ENCODE measurements around the gene ARMC2. TPM values are rescaled to one million over a fixed set of nuclear protein-coding genes. Genes with fewer than 3 reads are reported as not detected.

Gene ARMC2
- total RNA-seq, 2 experiments from 2014 or later, result 10.3 to 10.9 TPM

GRCh38 chr6:108836061-108836460, 12.2 kb upstream of the ARMC2 start:
- Mint-ChIP-seq H3K9me3 (ENCODE audit: insufficient read depth) (no peaks in the 10 kb centered on the region), H3K4me3 (no peak overlapping the region), H3K27ac (peak overlapping the region; percentile 25), H3K4me1 (ENCODE audit: low read depth) (peaks cover 45% of the 10 kb centered on the region), H3K27me3 (ENCODE audit: low read depth) (peaks cover 12% of the 10 kb centered on the region), H3K36me3 (ENCODE audit: low read depth) (no peaks in the 10 kb centered on the region)
- DNase-seq (no peak), ATAC-seq (no peak)
- POLR2A ChIA-PET, result no interaction called here
- CTCF ChIA-PET, result interaction anchor here (0.6 to 5.8 kb wide), 34 partner anchors 10 to 311 kb away, joined by 3 to 49 read pairs (median 3); partner anchors contain the start of gene ARMC2

- ChIA-PET CTCF (interaction anchor here (0.6 to 5.8 kb wide), 11 partner anchors 9 to 291 kb away, joined by 3 to 49 read pairs (median 4); partner anchors contain the start of gene ARMC2), POLR2A (interaction anchor here (0.6 kb wide), 1 partner anchor 212 kb away, joined by 4 read pairs; no protein-coding TSS in a partner anchor)
- peaks cover 45% of the 10 kb centered on the region for H3K4me1 Mint-ChIP-seq (ENCODE audit: low read depth)
- H3K36me3 Mint-ChIP-seq (ENCODE audit: low read depth), result no peaks in the 10 kb centered on the region
- H3K9me3 Mint-ChIP-seq (ENCODE audit: insufficient read depth), result no peaks in the 10 kb centered on the region
- peak overlapping the region; percentile 65 for H3K27ac Mint-ChIP-seq
- DNase-seq, result no peak
- peaks cover 4% of the 10 kb centered on the region for H3K27me3 Mint-ChIP-seq (ENCODE audit: low read depth)
- ATAC-seq, result peak; percentile 45
- peak overlapping the region; percentile 37 for H3K4me3 Mint-ChIP-seq
These were observed 10.8 kb upstream of the ARMC2 start for GRCh38 chr6:108837236-108837971.

GRCh38 chr6:108838101-108838717, 10.0 kb upstream of the ARMC2 start:
- peak overlapping the region; percentile 65 for H3K27ac Mint-ChIP-seq
- peaks cover 4% of the 10 kb centered on the region for H3K27me3 Mint-ChIP-seq (ENCODE audit: low read depth)

GRCh38 chr6:108839083-108839642, 9.1 kb upstream of the ARMC2 start:
- H3K36me3 Mint-ChIP-seq (ENCODE audit: low read depth), result no peaks in the 10 kb centered on the region
- no peak overlapping the region for H3K4me3 Mint-ChIP-seq
- no peak for DNase-seq
- peaks cover 45% of the 10 kb centered on the region for H3K4me1 Mint-ChIP-seq (ENCODE audit: low read depth)
- CTCF ChIA-PET, result interaction anchor here (1.1 to 5.8 kb wide), 2 partner anchors 7 to 56 kb away, joined by 4 to 49 read pairs; partner anchors contain the start of gene ARMC2
- H3K27ac Mint-ChIP-seq, result no peak overlapping the region
- no peaks in the 10 kb centered on the region for H3K9me3 Mint-ChIP-seq (ENCODE audit: insufficient read depth)
- ATAC-seq, result no peak
- peaks cover 4% of the 10 kb centered on the region for H3K27me3 Mint-ChIP-seq (ENCODE audit: low read depth)
- POLR2A ChIA-PET, result no interaction called here

More at GRCh38 chr6:108838101-108838717, 10.0 kb upstream of the ARMC2 start:
- POLR2A ChIA-PET, result interaction anchor here (0.6 kb wide), 1 partner anchor 211 kb away, joined by 4 read pairs; no protein-coding TSS in a partner anchor
- Mint-ChIP-seq H3K9me3 (ENCODE audit: insufficient read depth) (no peaks in the 10 kb centered on the region), H3K4me3 (peak overlapping the region; percentile 37), H3K4me1 (ENCODE audit: low read depth) (peaks cover 45% of the 10 kb centered on the region), H3K36me3 (ENCODE audit: low read depth) (no peaks in the 10 kb centered on the region)
- ATAC-seq (no peak), DNase-seq (no peak)
- CTCF ChIA-PET, result interaction anchor here (0.6 to 5.8 kb wide), 11 partner anchors 8 to 292 kb away, joined by 3 to 49 read pairs (median 4); partner anchors contain the start of gene ARMC2

- ChIA-PET POLR2A (no interaction called here), CTCF (interaction anchor here (1.0 kb wide), 1 partner anchor 299 kb away, joined by 3 read pairs; no protein-coding TSS in a partner anchor)
- Mint-ChIP-seq H3K27me3 (ENCODE audit: low read depth) (peaks cover under 1% of the 10 kb centered on the region), H3K4me1 (ENCODE audit: low read depth) (peaks cover 34% of the 10 kb centered on the region), H3K4me3 (no peak overlapping the region), H3K9me3 (ENCODE audit: insufficient read depth) (no peaks in the 10 kb centered on the region), H3K36me3 (ENCODE audit: low read depth) (no peaks in the 10 kb centered on the region), H3K27ac (no peak overlapping the region)
- ATAC-seq, result no peak
- no peak for DNase-seq
These were observed 7.3 kb upstream of the ARMC2 start for GRCh38 chr6:108840919-108841318.

GRCh38 chr6:108841377-108841855, 6.8 kb upstream of the ARMC2 start:
- DNase-seq, result no peak
- ATAC-seq, result no peak
- Mint-ChIP-seq H3K4me1 (ENCODE audit: low read depth) (peaks cover 30% of the 10 kb centered on the region), H3K9me3 (ENCODE audit: insufficient read depth) (no peaks in the 10 kb centered on the region), H3K4me3 (no peak overlapping the region), H3K27ac (no peak overlapping the region), H3K36me3 (ENCODE audit: low read depth) (no peaks in the 10 kb centered on the region), H3K27me3 (ENCODE audit: low read depth) (peaks cover 5% of the 10 kb centered on the region)
- CTCF ChIA-PET, result no interaction called here
- POLR2A ChIA-PET, result no interaction called here

- Mint-ChIP-seq H3K36me3 (ENCODE audit: low read depth) (no peaks in the 10 kb centered on the region), H3K27ac (no peak overlapping the region), H3K9me3 (ENCODE audit: insufficient read depth) (no peaks in the 10 kb centered on the region), H3K27me3 (ENCODE audit: low read depth) (peaks cover 5% of the 10 kb centered on the region), H3K4me1 (ENCODE audit: low read depth) (peaks cover 19% of the 10 kb centered on the region), H3K4me3 (no peak overlapping the region)
- POLR2A ChIA-PET, result no interaction called here
- CTCF ChIA-PET, result interaction anchor here (2.4 to 5.1 kb wide), 2 partner anchors 7 to 49 kb away, joined by 8 to 49 read pairs; no protein-coding TSS in a partner anchor
- DNase-seq, result no peak
- no peak for ATAC-seq
These were observed 4.1 kb upstream of the ARMC2 start for GRCh38 chr6:108844135-108844534.

- POLR2A ChIA-PET, result interaction anchor here (1.3 to 2.0 kb wide), 2 partner anchors 26 to 29 kb away, joined by 3 to 5 read pairs; no protein-coding TSS in a partner anchor
- Mint-ChIP-seq H3K36me3 (ENCODE audit: low read depth) (no peaks in the 10 kb centered on the region), H3K9me3 (ENCODE audit: insufficient read depth) (no peaks in the 10 kb centered on the region), H3K27ac (no peak overlapping the region), H3K4me3 (no peak overlapping the region), H3K27me3 (ENCODE audit: low read depth) (peaks cover 5% of the 10 kb centered on the region), H3K4me1 (ENCODE audit: low read depth) (peaks cover 20% of the 10 kb centered on the region)
- CTCF ChIA-PET, result interaction anchor here (0.6 to 5.1 kb wide), 3 partner anchors 8 to 769 kb away, joined by 3 to 49 read pairs (median 8); no protein-coding TSS in a partner anchor
- ATAC-seq, result no peak
- DNase-seq, result no peak
These were observed 3.1 kb upstream of the ARMC2 start for GRCh38 chr6:108845145-108845544.

- H3K9me3 Mint-ChIP-seq (ENCODE audit: insufficient read depth), result no peaks in the 10 kb centered on the region
- H3K4me3 Mint-ChIP-seq, result no peak overlapping the region
- H3K4me1 Mint-ChIP-seq (ENCODE audit: low read depth), result peaks cover 28% of the 10 kb centered on the region
- no peak overlapping the region for H3K27ac Mint-ChIP-seq
- ATAC-seq (no peak), DNase-seq (no peak)
- peaks cover 5% of the 10 kb centered on the region for H3K27me3 Mint-ChIP-seq (ENCODE audit: low read depth)
- ChIA-PET POLR2A (interaction anchor here (1.3 to 2.0 kb wide), 2 partner anchors 25 to 28 kb away, joined by 3 to 5 read pairs; no protein-coding TSS in a partner anchor), CTCF (interaction anchor here (0.8 to 5.1 kb wide), 3 partner anchors 9 to 304 kb away, joined by 3 to 49 read pairs (median 8); no protein-coding TSS in a partner anchor)
- peaks cover 2% of the 10 kb centered on the region for H3K36me3 Mint-ChIP-seq (ENCODE audit: low read depth)
These were observed 2.1 kb upstream of the ARMC2 start for GRCh38 chr6:108846101-108846500.

- H3K27ac Mint-ChIP-seq, result no peak overlapping the region
- POLR2A ChIA-PET, result interaction anchor here (2.0 kb wide), 1 partner anchor 27 kb away, joined by 5 read pairs; no protein-coding TSS in a partner anchor
- H3K4me1 Mint-ChIP-seq (ENCODE audit: low read depth), result peaks cover 31% of the 10 kb centered on the region
- CTCF ChIA-PET, result interaction anchor here (0.8 to 5.1 kb wide), 4 partner anchors 10 to 305 kb away, joined by 3 to 49 read pairs (median 10); no protein-coding TSS in a partner anchor
- ATAC-seq (no peak), DNase-seq (no peak)
- H3K36me3 Mint-ChIP-seq (ENCODE audit: low read depth), result peaks cover 4% of the 10 kb centered on the region
- H3K27me3 Mint-ChIP-seq (ENCODE audit: low read depth), result peaks cover 5% of the 10 kb centered on the region
- no peaks in the 10 kb centered on the region for H3K9me3 Mint-ChIP-seq (ENCODE audit: insufficient read depth)
- no peak overlapping the region for H3K4me3 Mint-ChIP-seq
These were observed 1.6 kb upstream of the ARMC2 start for GRCh38 chr6:108846628-108847027.

- ATAC-seq (peak; percentile 2), DNase-seq (no peak)
- H3K4me1 Mint-ChIP-seq (ENCODE audit: low read depth), result peaks cover 31% of the 10 kb centered on the region
- H3K36me3 Mint-ChIP-seq (ENCODE audit: low read depth), result peaks cover 4% of the 10 kb centered on the region
- ChIA-PET CTCF (interaction anchor here (1.0 to 5.1 kb wide), 6 partner anchors 10 to 306 kb away, joined by 3 to 49 read pairs (median 10); no protein-coding TSS in a partner anchor), POLR2A (interaction anchor here (0.6 to 1.5 kb wide), 6 partner anchors 9 to 246 kb away, joined by 3 to 5 read pairs (median 3); partner anchors contain the start of gene SESN1)
- peak overlapping the region; percentile 84 for H3K4me3 Mint-ChIP-seq
- H3K27ac Mint-ChIP-seq, result peak overlapping the region; percentile 83
- H3K27me3 Mint-ChIP-seq (ENCODE audit: low read depth), result peaks cover 5% of the 10 kb centered on the region
- no peaks in the 10 kb centered on the region for H3K9me3 Mint-ChIP-seq (ENCODE audit: insufficient read depth)
These were observed 495 bp upstream of the ARMC2 start for GRCh38 chr6:108847738-108848115.

All from activated CD8-positive, alpha-beta T cell treated with anti-CD3 and anti-CD28 coated beads, Interleukin-2, amount 10 ng/mL, durations not matched to agents 7 days and 5 days (primary cell).